Panc1 (cell line): ENCODE results near the gene SLC17A2.

ENCODE experiments used
- CTCF ChIP-seq: fragments of 450-650 bp; IDR thresholded peaks from 2 replicates; pipeline ENCODE4 v1.5.1; 2017; ENCODE audit warnings: mild to moderate bottlenecking
- POLR2AphosphoS5 ChIP-seq: IDR thresholded peaks from 2 replicates; pipeline ENCODE4 v1.6.1; 2012; ENCODE audit warnings: mild to moderate bottlenecking, low read depth, low read length, moderate library complexity
- SIN3A ChIP-seq: IDR thresholded peaks from 2 replicates; pipeline ENCODE4 v1.6.1; 2012; ENCODE audit warnings: low read depth, mild to moderate bottlenecking, low read length, moderate library complexity, borderline replicate concordance; ENCODE audit not compliant: insufficient read depth
- TCF7L2 ChIP-seq: IDR thresholded peaks from 2 replicates; pipeline ENCODE4 v1.6.1; 2011; ENCODE audit warnings: mild to moderate bottlenecking, low read depth, low read length, inconsistent platforms
- TF ChIP-seq, protein P1 (sequence below), 2 experiments: IDR thresholded peaks; 2 replicates each; pipeline ENCODE4 v1.6.1; 2011 to 2012; ENCODE audit warnings: low read depth in 2 of 2, control low read depth in 1 of 2, low read length in 1 of 2, mild to moderate bottlenecking in 1 of 2, moderate library complexity in 1 of 2; ENCODE audit not compliant: insufficient read depth in 1 of 2

- no peak for TF ChIP-seq CTCF
- TF ChIP-seq POLR2AphosphoS5 = no peak; the same call in 1 of the 2 replicates
- TF ChIP-seq, protein P1, sequence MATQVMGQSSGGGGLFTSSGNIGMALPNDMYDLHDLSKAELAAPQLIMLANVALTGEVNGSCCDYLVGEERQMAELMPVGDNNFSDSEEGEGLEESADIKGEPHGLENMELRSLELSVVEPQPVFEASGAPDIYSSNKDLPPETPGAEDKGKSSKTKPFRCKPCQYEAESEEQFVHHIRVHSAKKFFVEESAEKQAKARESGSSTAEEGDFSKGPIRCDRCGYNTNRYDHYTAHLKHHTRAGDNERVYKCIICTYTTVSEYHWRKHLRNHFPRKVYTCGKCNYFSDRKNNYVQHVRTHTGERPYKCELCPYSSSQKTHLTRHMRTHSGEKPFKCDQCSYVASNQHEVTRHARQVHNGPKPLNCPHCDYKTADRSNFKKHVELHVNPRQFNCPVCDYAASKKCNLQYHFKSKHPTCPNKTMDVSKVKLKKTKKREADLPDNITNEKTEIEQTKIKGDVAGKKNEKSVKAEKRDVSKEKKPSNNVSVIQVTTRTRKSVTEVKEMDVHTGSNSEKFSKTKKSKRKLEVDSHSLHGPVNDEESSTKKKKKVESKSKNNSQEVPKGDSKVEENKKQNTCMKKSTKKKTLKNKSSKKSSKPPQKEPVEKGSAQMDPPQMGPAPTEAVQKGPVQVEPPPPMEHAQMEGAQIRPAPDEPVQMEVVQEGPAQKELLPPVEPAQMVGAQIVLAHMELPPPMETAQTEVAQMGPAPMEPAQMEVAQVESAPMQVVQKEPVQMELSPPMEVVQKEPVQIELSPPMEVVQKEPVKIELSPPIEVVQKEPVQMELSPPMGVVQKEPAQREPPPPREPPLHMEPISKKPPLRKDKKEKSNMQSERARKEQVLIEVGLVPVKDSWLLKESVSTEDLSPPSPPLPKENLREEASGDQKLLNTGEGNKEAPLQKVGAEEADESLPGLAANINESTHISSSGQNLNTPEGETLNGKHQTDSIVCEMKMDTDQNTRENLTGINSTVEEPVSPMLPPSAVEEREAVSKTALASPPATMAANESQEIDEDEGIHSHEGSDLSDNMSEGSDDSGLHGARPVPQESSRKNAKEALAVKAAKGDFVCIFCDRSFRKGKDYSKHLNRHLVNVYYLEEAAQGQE (IDR thresholded peaks at IDR 0.05; ENCODE audit: insufficient read depth in 1 of 2, low read depth in 2 of 2, low read length in 1 of 2) = no peak
- no peak for TF ChIP-seq SIN3A
- TF ChIP-seq TCF7L2 = no peak
Observed at GRCh38 chr6:25971187-25971821, 40.8 kb upstream of the SLC17A2 start.
